BJ (cell line): ENCODE results near the gene TRIP11. TPM values are rescaled to one million over a fixed set of nuclear protein-coding genes. Genes with fewer than 3 reads are reported as not detected.

Experiments
- CTCF ChIA-PET: fragments of 350-600 bp; formaldehyde crosslinking; extraction: SDS; loops from one replicate; lab custom pipeline; 2021; ENCODE audit warnings: antibody characterized with exemption, inconsistent platforms; lab: Yijun Ruan, JAX
- POLR2A ChIA-PET: fragments of 300-600 bp; sonication (Branson Sonifier 250); formaldehyde crosslinking; extraction: SDS; loops from one replicate; lab custom pipeline; 2021; ENCODE audit warnings: antibody characterized with exemption; lab: Charles Lee
- DNase-seq: peaks from one replicate; pipeline ENCODE4 v3.0.0-alpha.2; 2011; ENCODE audit warnings: low read depth
- H3K27me3 ChIP-seq: 2 replicates; pipeline ENCODE4 v1.6.0; 2011; ENCODE audit warnings: low read length; ENCODE audit not compliant: control insufficient read depth, insufficient read depth
- H3K36me3 ChIP-seq: 2 replicates; pipeline ENCODE4 v1.5.1; 2011; ENCODE audit warnings: low read length; ENCODE audit not compliant: control insufficient read depth, insufficient read depth
- H3K4me3 ChIP-seq: 2 replicates; pipeline ENCODE4 v1.5.1; 2011; ENCODE audit warnings: low read depth, mild to moderate bottlenecking, control low read depth, low read length
- polyA plus RNA-seq: library from polyadenylated mRNA; depleted of rRNA; stranded (reverse); fragments of >200 nt; gene quantifications from 2 replicates; pipeline ENCODE4 v1.2.3, GENCODE V29; 2011
- TF ChIP-seq, protein P1 (sequence below): IDR thresholded peaks from 2 replicates; pipeline ENCODE4 v1.5.1; 2011; ENCODE audit warnings: low read depth, mild to moderate bottlenecking, control low read depth, inconsistent platforms, low read length, moderate library complexity; ENCODE audit not compliant: insufficient read depth

The TRIP11 gene
- polyA plus RNA-seq, 1 experiment, result 14.7 TPM

GRCh38 chr14:91977884-91978283 is 62.0 kb downstream of the TRIP11 start:
- DNase-seq, result no peak
- no peak overlapping the region for H3K4me3 ChIP-seq
- TF ChIP-seq, protein P1, sequence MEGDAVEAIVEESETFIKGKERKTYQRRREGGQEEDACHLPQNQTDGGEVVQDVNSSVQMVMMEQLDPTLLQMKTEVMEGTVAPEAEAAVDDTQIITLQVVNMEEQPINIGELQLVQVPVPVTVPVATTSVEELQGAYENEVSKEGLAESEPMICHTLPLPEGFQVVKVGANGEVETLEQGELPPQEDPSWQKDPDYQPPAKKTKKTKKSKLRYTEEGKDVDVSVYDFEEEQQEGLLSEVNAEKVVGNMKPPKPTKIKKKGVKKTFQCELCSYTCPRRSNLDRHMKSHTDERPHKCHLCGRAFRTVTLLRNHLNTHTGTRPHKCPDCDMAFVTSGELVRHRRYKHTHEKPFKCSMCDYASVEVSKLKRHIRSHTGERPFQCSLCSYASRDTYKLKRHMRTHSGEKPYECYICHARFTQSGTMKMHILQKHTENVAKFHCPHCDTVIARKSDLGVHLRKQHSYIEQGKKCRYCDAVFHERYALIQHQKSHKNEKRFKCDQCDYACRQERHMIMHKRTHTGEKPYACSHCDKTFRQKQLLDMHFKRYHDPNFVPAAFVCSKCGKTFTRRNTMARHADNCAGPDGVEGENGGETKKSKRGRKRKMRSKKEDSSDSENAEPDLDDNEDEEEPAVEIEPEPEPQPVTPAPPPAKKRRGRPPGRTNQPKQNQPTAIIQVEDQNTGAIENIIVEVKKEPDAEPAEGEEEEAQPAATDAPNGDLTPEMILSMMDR, result no peak
- no peaks in the 10 kb centered on the region for H3K27me3 ChIP-seq
- peaks cover 2% of the 10 kb centered on the region; the same call in 1 of the 2 replicates for H3K36me3 ChIP-seq
- CTCF ChIA-PET, result no interaction called here
- POLR2A ChIA-PET, result no interaction called here

GRCh38 chr14:91975763-91976162 is 64.1 kb downstream of the TRIP11 start:
- no peaks in the 10 kb centered on the region for H3K27me3 ChIP-seq
- ChIA-PET CTCF (interaction anchor here (0.8 kb wide), 1 partner anchor 117 kb away, joined by 3 read pairs; no protein-coding TSS in a partner anchor), POLR2A (no interaction called here)

GRCh38 chr14:91971188-91971778 is 68.6 kb downstream of the TRIP11 start:
- H3K27me3 ChIP-seq, result no peaks in the 10 kb centered on the region
- peaks cover 4% of the 10 kb centered on the region for H3K36me3 ChIP-seq
- no peak overlapping the region for H3K4me3 ChIP-seq
- ChIA-PET POLR2A (no interaction called here), CTCF (no interaction called here)
- DNase-seq, result no peak
- TF ChIP-seq, protein P1, result no peak

More at GRCh38 chr14:91975763-91976162, 64.1 kb downstream of the TRIP11 start:
- no peak for DNase-seq
- Histone ChIP-seq H3K4me3 (no peak overlapping the region), H3K36me3 (peaks cover 2% of the 10 kb centered on the region; the same call in 1 of the 2 replicates)
- TF ChIP-seq, protein P1, result no peak

- ChIA-PET CTCF (no interaction called here), POLR2A (no interaction called here)
- TF ChIP-seq, protein P1, result no peak
- peaks cover 1% of the 10 kb centered on the region; the same call in 1 of the 2 replicates for H3K36me3 ChIP-seq
- H3K27me3 ChIP-seq, result no peaks in the 10 kb centered on the region
- H3K4me3 ChIP-seq, result no peak overlapping the region
- no peak for DNase-seq
Measured at GRCh38 chr14:91968280-91968679, 71.6 kb downstream of the TRIP11 start.

DNA sequence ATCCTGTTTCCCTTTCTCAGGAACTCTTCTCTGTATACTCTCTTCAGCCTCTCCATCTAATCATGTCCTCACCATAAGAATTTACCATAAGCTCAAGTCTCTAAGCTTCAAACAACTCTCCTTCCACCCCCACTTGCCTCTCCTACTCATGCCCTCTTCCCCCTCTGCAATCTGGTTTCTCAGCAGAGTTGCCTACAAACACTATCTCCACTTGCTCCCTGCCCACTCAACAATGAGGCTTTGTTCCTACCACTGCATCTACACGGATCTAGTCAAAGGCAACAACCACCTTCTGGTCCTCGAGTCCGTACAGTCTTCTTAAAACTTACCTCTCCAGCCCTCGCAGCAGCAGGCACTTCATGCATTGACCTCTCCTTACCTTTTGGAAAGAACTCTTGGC is 75.1 kb downstream of the TRIP11 start:
- ChIA-PET CTCF (interaction anchor here (1.2 kb wide), 1 partner anchor 14 kb away, joined by 3 read pairs; no protein-coding TSS in a partner anchor), POLR2A (no interaction called here)
- Histone ChIP-seq H3K27me3 (no peaks in the 10 kb centered on the region), H3K36me3 (peaks cover 1% of the 10 kb centered on the region; the same call in 1 of the 2 replicates), H3K4me3 (no peak overlapping the region)
- TF ChIP-seq, protein P1, result no peak
- DNase-seq, result no peak
